K562 (cell line): Measurements from ENCODE around the gene WDR1.

Experiments used
- CHD4 ChIP-seq: fragments of 200-600 bp; sonication (generic); IDR thresholded peaks from 3 replicates; pipeline ENCODE4 v1.6.1; 2012; ENCODE audit warnings: low read depth, mild to moderate bottlenecking, mixed read lengths, low read length, inconsistent platforms; ENCODE audit not compliant: insufficient read depth, insufficient replicate concordance, poor library complexity, severe bottlenecking
- L3MBTL2 ChIP-seq: fragments of 450-650 bp; IDR thresholded peaks from 2 replicates; pipeline ENCODE4 v1.6.1; 2016; ENCODE audit warnings: mild to moderate bottlenecking, moderate library complexity
- POLR2A ChIP-seq: fragments of 450-650 bp; conservative IDR thresholded peaks from 2 replicates; pipeline ENCODE4 v1.6.1; 2016
- RAD21 ChIP-seq, 2 experiments: fragments of 250-450 bp in 1 of 2; fragments of 450-650 bp in 1 of 2; sonication (Bioruptor Pico) in 1 of 2; formaldehyde crosslinking in 1 of 2; IDR thresholded peaks in 1 of 2; conservative IDR thresholded peaks in 1 of 2; 2 replicates each; pipeline versions ENCODE4 v1.4.0 to v1.8.0; 2020 to 2022; ENCODE audit warnings: mild to moderate bottlenecking in 2 of 2, moderate library complexity in 1 of 2
- YY1 ChIP-seq, 3 experiments: IDR thresholded peaks; 2 replicates each; pipeline ENCODE4 v1.6.1; 2011; ENCODE audit warnings: low read length in 2 of 3, mild to moderate bottlenecking in 2 of 3, moderate library complexity in 2 of 3, borderline replicate concordance in 1 of 3, control low read depth in 1 of 3, low read depth in 1 of 3; ENCODE audit not compliant: insufficient read depth in 3 of 3, insufficient replicate concordance in 2 of 3, control insufficient read depth in 1 of 3, insufficient read length in 1 of 3; ENCODE audit errors: extremely low read depth in 1 of 3

GRCh38 chr4:10087152-10087791, 29.3 kb downstream of the WDR1 start:
- TF ChIP-seq POLR2A (no peak), L3MBTL2 (no peak), YY1 (IDR thresholded peaks at IDR 0.05; ENCODE audit: borderline replicate concordance in 1 of 3, control insufficient read depth in 1 of 3, extremely low read depth in 1 of 3, insufficient read depth in 3 of 3, insufficient read length in 1 of 3, insufficient replicate concordance in 2 of 3, low read depth in 1 of 3, low read length in 2 of 3) (no peak), CHD4 (no peak), RAD21 (CRISPR knock-in tag; conservative IDR thresholded peaks at IDR 0.05 in 1 of 2, IDR thresholded peaks at IDR 0.05 in 1 of 2) (no peak)
